Measurements from ENCODE around the gene KRT39.
"Not testable (repeated sequence)": the region's sequence is repeated elsewhere in the genome, so short reads cannot be mapped to it uniquely, and the experiment has no call there.

GRCh38 chr17:40917116-40917515 lies 49.6 kb downstream of the KRT39 start:
- TF ChIP-seq CTCF (conservative IDR thresholded peaks at IDR 0.05; ENCODE audit: low read depth, low read length); EZH2phosphoT487 (IDR thresholded peaks at IDR 0.05; ENCODE audit: borderline replicate concordance, low read length); EZH2 (IDR thresholded peaks at IDR 0.05; ENCODE audit: low read length, unreplicated experiment): not testable (repeated sequence)
